Measurements from ENCODE around the gene KRTAP12-3.

Gene KRTAP12-3

GRCh38 chr21:44670642-44671432 is 13.1 kb downstream of the KRTAP12-3 start:
- DNase-seq = no peak
- H3K79me2 ChIP-seq (ENCODE audit: insufficient read depth, low read length) = no peaks in the 10 kb centered on the region
- H3K9ac ChIP-seq (ENCODE audit: low read depth, low read length) = no peak overlapping the region
- H3K27me3 ChIP-seq (ENCODE audit: insufficient read depth, low read length, poor library complexity) = no peaks in the 10 kb centered on the region
- H3K4me1 ChIP-seq (ENCODE audit: insufficient read depth, low read length) = no peaks in the 10 kb centered on the region
- no peak overlapping the region for H3K4me2 ChIP-seq (ENCODE audit: insufficient read depth, low read length)
- no peak overlapping the region for H3K27ac ChIP-seq (ENCODE audit: low read length)
- H3K4me3 ChIP-seq (ENCODE audit: low read depth in 1 of 2, low read length in 2 of 2) = no peak overlapping the region
- H3K36me3 ChIP-seq (ENCODE audit: insufficient read depth, low read length) = no peaks in the 10 kb centered on the region
- H2AFZ ChIP-seq (ENCODE audit: low read depth, low read length) = no peak overlapping the region
- peaks cover 10% of the 10 kb centered on the region for H3K9me3 ChIP-seq (ENCODE audit: insufficient read depth, low read length, severe bottlenecking)
- ATAC-seq (ENCODE audit: insufficient read depth, low read depth) = no peak
- H4K20me1 ChIP-seq (ENCODE audit: insufficient read depth, low read length) = no peaks in the 10 kb centered on the region
- TF ChIP-seq CTCF (IDR thresholded peaks at IDR 0.05; ENCODE audit: borderline replicate concordance, extremely low read depth, low read length, poor library complexity, severe bottlenecking) (no peak), EZH2 (IDR thresholded peaks at IDR 0.05; ENCODE audit: borderline replicate concordance, low read depth, low read length, severe bottlenecking) (no peak)

GRCh38 chr21:44671911-44672310 is 14.2 kb downstream of the KRTAP12-3 start:
- Histone ChIP-seq H3K4me3 (ENCODE audit: low read depth in 1 of 2, low read length in 2 of 2) (no peak overlapping the region), H3K4me1 (ENCODE audit: insufficient read depth, low read length) (no peaks in the 10 kb centered on the region), H2AFZ (ENCODE audit: low read depth, low read length) (no peak overlapping the region), H3K36me3 (ENCODE audit: insufficient read depth, low read length) (no peaks in the 10 kb centered on the region), H3K9me3 (ENCODE audit: insufficient read depth, low read length, severe bottlenecking) (peaks cover 10% of the 10 kb centered on the region), H3K79me2 (ENCODE audit: insufficient read depth, low read length) (no peaks in the 10 kb centered on the region), H3K9ac (ENCODE audit: low read depth, low read length) (no peak overlapping the region), H3K4me2 (ENCODE audit: insufficient read depth, low read length) (no peak overlapping the region), H3K27me3 (ENCODE audit: insufficient read depth, low read length, poor library complexity) (no peaks in the 10 kb centered on the region), H3K27ac (ENCODE audit: low read length) (no peak overlapping the region), H4K20me1 (ENCODE audit: insufficient read depth, low read length) (no peaks in the 10 kb centered on the region)
- TF ChIP-seq CTCF (IDR thresholded peaks at IDR 0.05; ENCODE audit: borderline replicate concordance, extremely low read depth, low read length, poor library complexity, severe bottlenecking) (no peak), EZH2 (IDR thresholded peaks at IDR 0.05; ENCODE audit: borderline replicate concordance, low read depth, low read length, severe bottlenecking) (no peak)
- ATAC-seq (ENCODE audit: insufficient read depth, low read depth) (no peak), DNase-seq (no peak)

GRCh38 chr21:44677881-44678280 is 20.1 kb downstream of the KRTAP12-3 start:
- H3K36me3 ChIP-seq (ENCODE audit: insufficient read depth, low read length) = no peaks in the 10 kb centered on the region
- no peak overlapping the region for H3K4me2 ChIP-seq (ENCODE audit: insufficient read depth, low read length)
- no peak overlapping the region for H2AFZ ChIP-seq (ENCODE audit: low read depth, low read length)
- H3K9ac ChIP-seq (ENCODE audit: low read depth, low read length) = no peak overlapping the region
- DNase-seq (no peak), ATAC-seq (ENCODE audit: insufficient read depth, low read depth) (no peak)
- H3K9me3 ChIP-seq (ENCODE audit: insufficient read depth, low read length, severe bottlenecking) = no peaks in the 10 kb centered on the region
- H3K4me1 ChIP-seq (ENCODE audit: insufficient read depth, low read length) = no peaks in the 10 kb centered on the region
- no peaks in the 10 kb centered on the region for H4K20me1 ChIP-seq (ENCODE audit: insufficient read depth, low read length)
- H3K27me3 ChIP-seq (ENCODE audit: insufficient read depth, low read length, poor library complexity) = no peaks in the 10 kb centered on the region
- H3K27ac ChIP-seq (ENCODE audit: low read length) = no peak overlapping the region
- no peaks in the 10 kb centered on the region for H3K79me2 ChIP-seq (ENCODE audit: insufficient read depth, low read length)
- no peak overlapping the region for H3K4me3 ChIP-seq (ENCODE audit: low read depth in 1 of 2, low read length in 2 of 2)
- no peak for TF ChIP-seq EZH2 (IDR thresholded peaks at IDR 0.05; ENCODE audit: borderline replicate concordance, low read depth, low read length, severe bottlenecking)
- no peak for TF ChIP-seq CTCF (IDR thresholded peaks at IDR 0.05; ENCODE audit: borderline replicate concordance, extremely low read depth, low read length, poor library complexity, severe bottlenecking)

All from DND-41 (cell line).